HG03575 (cell line): ENCODE results near the gene CD274.
"Not testable (repeated sequence)": the region's sequence is repeated elsewhere in the genome, so short reads cannot be mapped to it uniquely, and the experiment has no call there.

Experiments
- ATAC-seq: cut with Tn5 transposase; IDR thresholded peaks from one replicate; pipeline ENCODE4 v1.9.1; 2021; ENCODE audit not compliant: unreplicated experiment, insufficient number of reproducible peaks, low FRiP score; ENCODE audit errors: extremely low read depth

Gene CD274

DNA sequence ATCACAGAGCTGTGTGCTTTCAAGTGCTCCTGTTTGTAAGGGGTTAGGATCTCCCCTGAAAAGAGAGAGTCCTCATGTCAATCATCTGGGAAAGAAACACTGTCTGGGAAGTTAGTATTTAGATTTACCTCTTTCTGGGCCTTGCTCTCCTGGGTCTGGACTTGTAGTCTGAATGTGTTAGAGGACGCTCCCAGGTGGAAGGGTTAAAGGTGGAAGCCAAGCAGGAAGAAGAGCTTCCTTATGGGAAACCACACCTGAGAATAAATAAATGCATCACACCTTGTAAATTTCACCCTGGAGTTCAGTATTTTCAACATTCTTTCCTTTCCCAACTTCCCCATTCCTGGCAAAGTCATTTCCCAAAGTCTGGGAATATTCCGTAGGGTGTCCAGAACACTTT is 13.9 kb upstream of the CD274 start:
- ATAC-seq, result no peak

GRCh38 chr9:5437254-5438216 is 12.8 kb upstream of the CD274 start, which contains the start of gene PLGRKT:
Gene PLGRKT (minus strand): TSS chr9:5437925. CDS start chr9:5431977, 5,948 bp downstream.
- ATAC-seq, result peak; percentile 54

GRCh38 chr9:5438301-5439162 is 11.8 kb upstream of the CD274 start:
- peak; percentile 29 for ATAC-seq

- ATAC-seq, result no peak
Measured at GRCh38 chr9:5440426-5440825, 9.9 kb upstream of the CD274 start.

DNA sequence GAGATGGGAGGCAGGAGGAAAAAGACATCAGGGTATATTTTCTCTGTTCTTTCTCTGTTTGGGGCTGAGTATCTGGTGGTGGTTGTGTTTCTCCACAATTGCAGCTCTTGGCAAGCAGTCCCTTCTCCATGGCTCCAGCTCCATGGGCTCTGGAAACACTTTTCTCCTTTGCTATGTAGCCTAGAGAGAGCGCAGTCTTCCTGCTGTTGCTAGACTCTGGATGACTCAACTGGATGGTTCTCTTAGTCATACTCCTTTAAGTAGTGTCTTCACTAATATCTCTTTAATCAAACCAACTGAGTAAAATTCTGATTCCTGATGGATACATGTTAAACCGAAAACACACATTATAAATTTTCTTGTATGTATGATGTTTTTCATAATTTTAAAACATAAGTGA is 9.3 kb upstream of the CD274 start:
- ATAC-seq, result no peak

DNA sequence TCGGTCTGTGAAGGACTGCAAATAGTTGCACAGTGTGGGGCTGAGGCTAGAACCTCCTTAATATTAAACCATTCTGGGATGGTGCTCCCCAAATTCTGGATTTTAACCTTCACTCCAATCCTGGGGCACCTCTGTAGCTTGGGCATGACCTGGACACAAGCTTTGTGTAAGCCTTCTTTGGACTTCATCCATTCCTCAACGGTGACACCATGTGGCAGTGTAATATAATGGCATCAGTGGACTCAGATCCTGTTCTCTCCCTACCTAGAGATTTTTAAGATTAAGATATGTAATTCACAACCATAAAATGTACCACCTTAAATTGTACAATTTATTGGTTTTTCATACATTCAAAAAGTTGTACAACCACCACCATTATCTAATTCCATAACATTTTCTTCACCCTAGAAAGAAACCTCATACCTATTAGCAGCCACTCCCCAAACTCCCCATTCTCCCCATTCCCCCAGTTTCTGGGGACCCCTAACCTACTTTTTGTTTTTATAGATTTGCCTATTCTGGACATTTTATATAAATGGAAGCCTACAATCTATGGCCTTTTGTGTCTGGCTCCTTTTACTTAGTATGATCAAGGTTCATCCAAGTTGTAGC is 7.8 kb upstream of the CD274 start:
- ATAC-seq, result no peak

DNA sequence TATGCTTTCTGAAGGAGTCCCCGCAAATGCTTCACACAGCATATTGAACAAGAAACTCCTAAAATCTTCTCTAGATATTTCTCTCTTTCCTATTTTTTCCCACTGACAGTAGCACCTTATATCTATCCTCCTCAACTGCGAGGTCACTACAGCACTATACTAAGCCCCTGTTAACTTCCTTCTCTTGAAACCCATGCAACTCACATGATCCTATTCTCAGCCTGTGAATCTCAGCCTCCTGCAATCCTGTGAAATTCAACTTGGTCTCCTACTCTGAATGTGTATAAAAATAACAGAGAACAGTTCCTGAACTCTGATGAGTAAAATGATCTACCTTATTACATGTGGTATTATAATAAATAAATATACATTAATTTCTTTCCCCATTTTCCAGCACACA is 6.5 kb upstream of the CD274 start:
- ATAC-seq, result no peak

GRCh38 chr9:5445096-5445495 is 5.2 kb upstream of the CD274 start:
- ATAC-seq, result not testable (repeated sequence)

GRCh38 chr9:5445886-5446285 is 4.5 kb upstream of the CD274 start:
- no peak for ATAC-seq

DNA sequence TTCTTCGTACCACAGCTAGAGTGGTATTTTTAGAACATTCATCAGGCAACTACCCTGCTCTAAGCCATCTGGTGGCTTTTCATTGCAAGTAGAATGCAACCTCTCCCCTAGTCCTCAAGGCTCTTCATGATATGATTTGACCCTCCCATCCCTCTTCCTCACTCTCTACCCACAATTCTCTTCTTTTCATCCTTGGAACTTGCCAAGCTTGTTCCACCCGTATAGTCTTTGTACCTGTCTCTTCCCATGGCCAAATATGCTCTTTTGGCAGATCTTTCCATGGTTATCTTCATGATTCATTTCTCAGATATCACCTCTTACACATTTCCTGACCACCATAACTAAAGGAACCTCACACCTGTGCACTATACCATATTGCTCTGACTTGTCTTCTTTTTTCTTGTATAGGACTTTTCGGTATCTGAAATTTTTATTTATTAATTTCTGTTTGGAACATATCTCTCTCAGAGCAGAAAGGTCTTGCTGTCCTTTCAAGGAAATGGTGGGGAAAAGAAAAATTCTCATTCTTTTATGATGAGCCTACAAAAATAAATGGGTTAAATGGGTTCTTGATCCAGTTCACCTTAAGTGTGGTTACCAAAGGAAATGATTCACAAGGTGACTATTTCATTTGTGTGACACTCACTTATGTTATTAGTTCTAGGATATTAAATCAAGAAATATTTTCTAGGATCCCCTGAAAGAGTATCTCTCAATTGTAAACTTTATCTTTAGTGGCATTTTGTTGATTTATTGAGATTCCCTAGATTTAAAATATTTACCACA is 3.7 kb upstream of the CD274 start:
- no peak for ATAC-seq

DNA sequence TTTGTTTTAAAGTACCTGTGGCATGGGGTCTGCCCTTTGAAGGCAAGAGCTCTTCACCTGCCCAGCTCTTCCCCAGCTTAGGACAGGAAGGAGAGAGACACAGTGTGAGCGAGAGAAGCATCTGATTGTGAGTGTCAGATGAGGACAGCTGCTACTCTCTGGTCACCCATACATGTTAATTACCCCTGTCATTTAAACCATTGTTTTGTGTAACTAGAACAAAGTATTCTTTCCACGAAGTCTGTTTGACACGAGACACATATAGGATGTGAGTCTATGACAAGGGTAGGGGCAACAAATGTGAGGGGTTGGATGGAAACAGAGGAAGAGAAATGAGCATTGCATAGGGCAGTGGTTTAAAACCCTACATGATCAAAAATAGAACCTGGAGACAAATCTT is 3.0 kb upstream of the CD274 start:
- no peak for ATAC-seq

DNA sequence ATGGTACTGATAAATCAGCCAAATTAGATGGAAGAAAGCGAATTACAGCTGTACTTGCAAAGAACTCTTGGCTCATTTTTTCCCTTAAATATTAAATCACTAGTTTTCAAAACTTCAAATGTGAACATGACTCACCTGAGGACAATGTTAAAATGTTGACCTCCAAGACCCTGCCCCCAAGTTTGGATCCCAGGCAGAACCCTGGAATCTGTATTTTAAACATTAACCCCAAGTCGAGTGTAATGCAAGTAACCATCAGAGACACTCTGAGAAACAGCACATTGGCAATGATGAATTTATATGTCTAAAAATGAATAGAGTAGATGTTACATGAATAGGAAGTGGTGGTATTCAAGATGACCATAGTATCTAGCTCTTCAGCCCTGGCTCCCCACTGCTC is 2.3 kb upstream of the CD274 start:
- no peak for ATAC-seq

GRCh38 chr9:5448461-5449435 is 1.6 kb upstream of the CD274 start:
- no peak for ATAC-seq

DNA sequence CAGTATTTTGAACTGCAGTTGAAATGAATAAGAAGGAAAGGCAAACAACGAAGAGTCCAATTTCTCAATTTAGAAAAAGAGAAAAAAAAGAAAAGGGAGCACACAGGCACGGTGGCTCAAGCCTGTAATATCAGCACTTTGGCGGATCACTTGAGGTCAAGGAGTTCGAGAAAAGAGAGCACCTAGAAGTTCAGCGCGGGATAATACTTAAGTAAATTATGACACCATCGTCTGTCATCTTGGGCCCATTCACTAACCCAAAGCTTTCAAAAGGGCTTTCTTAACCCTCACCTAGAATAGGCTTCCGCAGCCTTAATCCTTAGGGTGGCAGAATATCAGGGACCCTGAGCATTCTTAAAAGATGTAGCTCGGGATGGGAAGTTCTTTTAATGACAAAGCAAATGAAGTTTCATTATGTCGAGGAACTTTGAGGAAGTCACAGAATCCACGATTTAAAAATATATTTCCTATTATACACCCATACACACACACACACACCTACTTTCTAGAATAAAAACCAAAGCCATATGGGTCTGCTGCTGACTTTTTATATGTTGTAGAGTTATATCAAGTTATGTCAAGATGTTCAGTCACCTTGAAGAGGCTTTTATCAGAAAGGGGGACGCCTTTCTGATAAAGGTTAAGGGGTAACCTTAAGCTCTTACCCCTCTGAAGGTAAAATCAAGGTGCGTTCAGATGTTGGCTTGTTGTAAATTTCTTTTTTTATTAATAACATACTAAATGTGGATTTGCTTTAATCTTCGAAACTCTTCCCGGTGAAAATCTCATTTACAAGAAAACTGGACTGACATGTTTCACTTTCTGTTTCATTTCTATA is 602 bp upstream of the CD274 start:
- no peak for ATAC-seq

DNA sequence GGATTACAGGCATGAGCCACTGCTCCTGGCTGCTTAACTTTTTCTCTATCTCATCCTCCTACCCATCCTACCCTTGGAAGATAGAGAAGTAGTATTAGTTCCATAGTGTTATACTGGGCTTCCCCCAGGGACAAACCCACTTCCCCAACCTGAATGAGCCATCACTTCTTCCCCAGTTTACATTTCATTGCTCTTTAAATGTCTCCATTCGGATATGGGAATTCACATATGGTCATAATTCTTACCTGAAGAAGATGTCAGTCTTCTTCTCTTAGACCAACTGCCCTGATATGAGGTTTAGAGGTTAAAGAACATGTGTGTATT is 1.9 kb downstream of the CD274 start:
- no peak for ATAC-seq

- ATAC-seq, result no peak
Measured at GRCh38 chr9:5453004-5453403, 2.7 kb downstream of the CD274 start.

DNA sequence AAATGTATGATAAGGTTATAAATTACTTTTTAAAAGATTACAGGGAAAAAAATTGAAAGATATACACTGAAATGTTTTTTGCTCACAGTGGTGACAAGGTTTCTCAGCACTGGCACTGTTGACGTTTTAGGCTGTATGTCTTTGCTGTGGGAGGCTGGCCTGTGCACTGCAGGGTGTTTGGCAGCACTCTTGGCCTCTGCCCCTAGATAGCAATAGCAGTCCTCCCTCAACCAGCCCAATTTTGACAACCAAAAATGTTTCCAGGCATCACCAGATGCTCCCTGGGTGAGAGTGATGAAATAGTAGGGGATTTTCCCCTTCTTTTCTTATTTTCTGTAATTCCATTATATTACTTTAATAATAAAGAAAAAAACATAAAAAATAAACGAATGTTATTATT is 3.3 kb downstream of the CD274 start:
- ATAC-seq, result no peak
